DND-41 (cell line): ENCODE measurements around the gene DZIP3.

Source experiments
- EZH2 ChIP-seq: IDR thresholded peaks from 3 replicates; pipeline ENCODE4 v1.6.1; 2012; ENCODE audit warnings: borderline replicate concordance, low read depth, mild to moderate bottlenecking, moderate library complexity, low read length, inconsistent platforms; ENCODE audit not compliant: severe bottlenecking
- TF ChIP-seq, protein P1 (sequence below): IDR thresholded peaks from 2 replicates; pipeline ENCODE4 v1.5.1; 2012; ENCODE audit warnings: borderline replicate concordance, low read length, moderate library complexity, mild to moderate bottlenecking; ENCODE audit not compliant: poor library complexity, severe bottlenecking; ENCODE audit errors: extremely low read depth

DNA sequence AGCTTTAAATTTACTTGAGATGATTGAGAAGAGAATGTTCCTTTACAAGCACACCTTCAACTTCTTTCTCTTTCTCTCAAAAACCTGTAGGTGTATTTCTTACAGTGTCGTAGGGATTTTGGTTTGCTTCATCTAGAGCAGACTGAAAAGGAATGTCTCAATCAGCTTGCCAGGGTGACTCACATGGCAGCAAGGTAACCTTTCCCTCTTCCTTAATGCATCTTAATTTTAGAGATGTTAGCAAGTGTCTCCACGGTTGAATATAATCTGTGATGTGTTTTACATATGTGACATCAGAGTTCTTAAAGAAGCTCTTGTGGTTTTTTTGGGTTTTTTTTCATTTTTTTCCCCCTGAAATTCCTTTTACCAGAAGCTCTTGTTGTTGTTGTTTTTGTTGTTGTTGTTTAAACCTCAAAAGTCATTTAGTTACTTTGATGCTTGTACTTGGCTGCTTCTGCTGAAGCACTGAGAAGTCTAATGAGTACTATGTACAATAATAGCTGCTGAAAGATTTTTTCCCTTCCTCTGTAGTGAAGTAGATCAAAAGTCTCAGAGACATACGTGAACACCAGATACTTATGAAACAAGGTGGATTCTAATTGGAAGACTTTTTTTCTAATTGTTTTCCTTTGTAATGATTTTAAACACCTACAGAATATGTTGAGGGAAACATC, 84.6 kb downstream of the DZIP3 start:
- TF ChIP-seq, protein P1, sequence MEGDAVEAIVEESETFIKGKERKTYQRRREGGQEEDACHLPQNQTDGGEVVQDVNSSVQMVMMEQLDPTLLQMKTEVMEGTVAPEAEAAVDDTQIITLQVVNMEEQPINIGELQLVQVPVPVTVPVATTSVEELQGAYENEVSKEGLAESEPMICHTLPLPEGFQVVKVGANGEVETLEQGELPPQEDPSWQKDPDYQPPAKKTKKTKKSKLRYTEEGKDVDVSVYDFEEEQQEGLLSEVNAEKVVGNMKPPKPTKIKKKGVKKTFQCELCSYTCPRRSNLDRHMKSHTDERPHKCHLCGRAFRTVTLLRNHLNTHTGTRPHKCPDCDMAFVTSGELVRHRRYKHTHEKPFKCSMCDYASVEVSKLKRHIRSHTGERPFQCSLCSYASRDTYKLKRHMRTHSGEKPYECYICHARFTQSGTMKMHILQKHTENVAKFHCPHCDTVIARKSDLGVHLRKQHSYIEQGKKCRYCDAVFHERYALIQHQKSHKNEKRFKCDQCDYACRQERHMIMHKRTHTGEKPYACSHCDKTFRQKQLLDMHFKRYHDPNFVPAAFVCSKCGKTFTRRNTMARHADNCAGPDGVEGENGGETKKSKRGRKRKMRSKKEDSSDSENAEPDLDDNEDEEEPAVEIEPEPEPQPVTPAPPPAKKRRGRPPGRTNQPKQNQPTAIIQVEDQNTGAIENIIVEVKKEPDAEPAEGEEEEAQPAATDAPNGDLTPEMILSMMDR: no peak
- no peak for TF ChIP-seq EZH2
